Activated T-cell treated with anti-CD3 and anti-CD28 coated beads, Interleukin-2, amount 50 U/mL, for 1 hour (primary cell): ENCODE data around the gene JMJD6.
A peak's percentile ranks its signal among the peaks of the same experiment; 100 is the strongest.
"Not testable (repeated sequence)": the region's sequence is repeated elsewhere in the genome, so short reads cannot be mapped to it uniquely, and the experiment has no call there.

Experiments used
- DNase-seq: peaks from one replicate; pipeline ENCODE4 v3.0.0-alpha.2; 2020

JMJD6 gene

DNA sequence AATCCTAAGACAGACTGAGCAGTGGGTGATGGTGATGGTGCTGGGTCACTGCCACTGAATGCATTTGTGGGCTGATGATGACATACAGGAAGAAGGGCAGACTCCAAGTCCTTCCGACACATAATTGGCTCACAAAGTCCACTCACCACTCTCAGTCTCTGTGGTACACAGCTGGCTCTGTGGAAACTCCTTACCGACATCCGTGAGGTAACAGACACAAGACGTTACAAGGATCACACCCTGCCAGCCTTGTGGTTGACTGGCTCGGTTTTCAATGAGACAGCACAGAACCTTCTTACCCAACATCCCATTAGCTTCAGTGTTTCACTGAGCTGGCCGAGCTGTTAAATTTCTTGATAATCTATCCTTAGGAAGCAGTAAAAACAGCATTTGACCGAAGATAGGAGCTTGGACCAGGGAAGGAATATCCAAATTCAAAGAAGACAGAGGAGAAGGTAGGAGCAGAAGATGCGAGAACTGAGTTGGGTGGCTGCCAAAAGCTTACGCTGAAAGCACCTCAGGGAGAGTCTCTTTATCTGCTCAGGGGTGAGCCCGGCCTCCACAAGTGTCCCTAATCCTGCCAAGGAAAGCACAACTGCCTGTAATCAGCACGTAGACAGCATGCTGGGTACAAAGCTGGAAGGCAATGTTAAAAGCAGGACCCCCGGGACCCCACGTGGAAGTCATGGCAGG is 10.1 kb downstream of the JMJD6 start:
- peak; percentile 53 for DNase-seq

DNA sequence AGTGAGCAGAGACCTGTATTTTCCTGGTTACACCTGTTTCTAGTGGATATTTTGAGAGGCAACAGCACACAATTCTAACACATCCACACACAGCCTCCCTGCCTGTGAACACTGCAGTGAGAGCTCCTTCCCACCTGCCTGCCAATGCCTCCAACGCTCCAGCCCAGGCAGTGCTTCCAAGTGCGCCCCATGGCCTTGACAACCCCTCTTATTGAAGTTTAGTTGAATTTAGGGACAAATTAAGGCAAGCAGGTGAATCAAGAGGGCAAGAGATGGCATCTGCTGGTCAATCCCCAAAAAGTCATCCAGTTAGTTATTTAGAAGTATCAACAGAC is 10.9 kb downstream of the JMJD6 start:
- no peak for DNase-seq

DNA sequence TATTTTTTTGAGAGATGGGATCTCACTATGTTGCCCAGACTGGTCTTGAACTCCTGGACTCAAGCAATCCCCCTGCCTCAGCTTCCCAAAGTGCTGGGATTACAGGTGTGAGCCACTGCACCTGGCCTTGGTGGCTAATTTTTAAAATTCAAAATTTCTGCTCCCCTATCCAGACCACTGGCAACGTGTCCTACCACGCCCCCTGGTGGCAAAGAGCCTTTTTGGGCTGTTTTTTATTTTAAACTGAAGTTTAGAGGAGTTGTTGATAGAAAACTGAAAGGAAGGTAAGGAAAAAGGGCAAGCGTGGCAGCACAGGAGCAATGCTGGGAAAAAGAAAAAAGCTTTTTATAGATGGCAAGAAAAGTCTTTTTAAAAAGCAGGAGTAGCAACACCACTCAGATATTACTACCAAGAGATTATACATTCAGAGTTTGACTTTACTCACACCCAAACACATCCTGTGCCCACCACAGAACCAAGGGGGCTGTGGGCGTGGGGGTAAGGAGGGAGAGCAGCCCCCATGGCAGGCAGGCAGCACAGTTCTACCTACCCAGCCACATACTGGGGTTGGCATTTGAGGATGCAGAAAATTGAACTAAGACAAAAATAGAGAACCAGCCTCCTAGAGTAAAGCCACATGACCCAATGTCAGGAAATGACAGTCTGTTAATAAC is 11.4 kb downstream of the JMJD6 start:
- peak; percentile 77 for DNase-seq

DNA sequence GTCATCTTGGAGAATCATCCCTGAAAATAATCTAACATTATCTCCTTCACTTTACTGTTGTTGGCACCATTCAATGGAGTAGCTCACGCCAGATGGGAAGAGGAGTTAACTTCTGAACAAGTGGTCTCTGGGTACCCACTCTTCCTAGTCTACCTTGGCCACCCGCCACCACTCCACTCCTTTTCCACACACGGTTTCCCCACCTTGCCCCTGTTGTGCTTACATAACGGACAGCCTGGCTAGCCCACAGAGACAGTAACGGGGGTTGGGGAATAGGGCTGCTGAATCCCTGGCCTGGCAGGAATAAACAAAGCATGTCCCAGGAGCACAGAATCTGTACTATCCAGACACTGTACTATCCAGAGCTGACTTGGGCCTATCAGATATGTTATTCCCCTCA is 12.1 kb downstream of the JMJD6 start:
- DNase-seq: no peak

DNA sequence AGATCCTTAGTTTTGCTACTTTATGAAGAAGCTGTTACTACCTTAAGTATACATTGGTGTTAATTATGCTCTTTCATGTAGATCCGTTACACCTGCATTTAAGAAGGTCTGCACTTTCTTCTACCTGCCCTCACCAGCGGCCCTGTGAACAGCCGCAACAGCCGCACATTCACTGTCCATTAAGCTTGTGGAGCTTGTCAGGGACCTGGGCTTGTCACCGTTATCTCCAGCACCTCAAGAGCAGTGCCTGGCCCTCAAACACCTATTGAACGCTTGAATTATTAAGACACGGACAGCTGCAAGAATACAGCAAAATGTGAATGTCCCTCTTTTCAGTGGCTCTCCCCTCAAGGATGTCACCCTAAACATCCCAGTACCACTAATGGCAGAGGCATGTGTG is 12.6 kb downstream of the JMJD6 start:
- no peak for DNase-seq

DNA sequence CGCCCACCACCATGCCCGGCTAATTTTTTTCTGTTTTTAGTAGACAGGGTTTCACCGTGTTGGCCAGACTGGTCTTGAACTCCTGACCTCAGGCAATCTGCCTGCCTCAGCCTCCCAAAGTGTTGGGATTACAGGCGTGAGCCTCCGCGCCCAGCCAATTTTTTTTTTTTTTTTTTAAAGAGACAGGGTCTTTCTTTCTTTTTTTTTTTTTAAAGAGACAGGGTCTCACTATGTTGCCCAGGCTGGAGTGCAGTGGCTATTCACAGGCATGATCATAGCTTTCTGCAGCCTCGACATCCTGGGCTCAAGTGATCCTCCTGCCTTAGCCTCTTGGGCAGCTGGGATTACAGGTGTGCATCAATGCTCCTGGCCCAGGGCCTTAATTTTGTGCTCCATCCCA is 14.1 kb downstream of the JMJD6 start:
- not testable (repeated sequence) for DNase-seq

DNA sequence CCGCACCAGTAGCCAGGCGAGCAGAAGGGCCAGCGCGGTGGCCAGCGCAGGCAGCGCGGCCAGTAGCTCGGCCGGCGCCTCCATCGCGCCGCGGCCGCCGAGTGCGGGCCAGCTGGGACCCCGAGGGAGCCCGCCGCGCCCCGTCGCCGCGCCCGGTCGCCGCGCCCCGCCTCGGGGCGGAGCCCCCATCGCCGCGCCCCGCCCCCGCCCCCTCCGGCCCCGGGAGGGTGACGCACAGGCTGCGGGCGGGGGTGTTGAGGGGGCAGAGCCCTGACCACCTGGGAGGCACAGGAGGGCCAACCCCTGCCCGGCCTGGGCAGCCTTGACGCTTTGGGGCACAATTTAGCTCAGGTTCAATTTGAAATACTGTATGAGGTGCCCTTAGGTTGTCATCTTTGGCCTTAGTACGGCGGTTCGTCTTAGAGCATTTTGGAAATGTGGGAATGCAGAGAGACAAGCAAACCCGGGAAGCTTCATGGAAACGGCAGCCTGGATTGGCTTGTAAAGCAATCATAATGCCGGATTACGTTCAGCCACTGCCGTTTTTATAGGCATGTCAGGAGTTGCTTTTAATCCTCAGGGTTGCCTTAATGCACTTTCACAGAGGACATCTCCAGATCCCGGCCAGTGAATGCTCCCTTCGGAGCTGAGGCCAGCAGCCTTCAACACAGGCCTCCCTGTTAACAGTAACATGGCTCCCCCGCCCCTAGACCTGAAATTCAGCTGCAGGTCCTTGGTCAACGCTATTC is 15.4 kb downstream of the JMJD6 start, which contains the start of gene MXRA7:
Gene MXRA7 (minus strand): TSS at position 103 of the 749 bp plus-strand sequence. CDS start 19 bp downstream, at position 84.
- peak; percentile 75 for DNase-seq

DNA sequence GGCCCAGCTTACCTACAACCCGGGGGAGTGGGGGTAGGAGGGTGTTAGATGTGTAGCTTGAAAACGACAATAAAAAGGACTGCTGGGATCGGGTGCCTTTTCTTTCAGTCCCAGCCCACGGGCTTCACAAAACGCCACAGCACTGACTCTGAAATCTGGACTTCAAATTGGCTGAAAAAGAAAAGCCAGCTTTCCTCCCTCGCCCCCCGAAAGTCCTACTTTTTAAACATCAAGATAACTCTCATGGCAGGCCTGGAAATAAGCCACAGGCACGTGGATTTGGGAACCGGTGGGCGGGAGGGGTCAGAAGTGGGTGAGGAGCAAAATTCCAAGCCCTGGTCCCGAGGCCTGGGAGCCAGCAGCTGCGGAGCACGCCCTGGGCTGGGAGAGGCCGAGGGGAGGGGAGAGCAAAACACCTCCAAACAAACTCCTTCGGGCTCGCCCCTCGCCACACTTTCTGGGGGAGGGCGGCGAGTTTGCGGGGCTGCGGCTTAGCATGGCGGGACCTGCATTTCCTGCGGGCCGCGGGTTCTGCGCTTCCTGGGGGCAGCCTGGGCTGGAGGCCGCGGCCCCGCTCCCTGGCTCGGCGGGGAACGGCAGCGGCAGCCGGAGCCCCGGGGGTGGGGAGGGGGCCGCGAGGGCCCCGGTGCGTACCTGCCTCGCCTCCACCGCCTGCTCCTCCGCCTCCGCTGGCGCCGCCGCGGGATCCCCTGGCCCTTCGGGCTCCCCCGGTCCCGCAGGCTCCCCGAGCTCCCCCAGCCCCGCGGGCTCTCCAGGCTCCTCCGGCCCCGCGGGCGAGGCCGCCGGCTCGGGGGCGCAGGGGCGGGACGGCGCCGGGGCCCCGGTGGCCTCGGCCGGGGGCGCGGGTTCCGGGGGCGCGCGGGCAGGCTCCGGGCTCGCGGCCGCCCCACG is 16.2 kb downstream of the JMJD6 start:
- DNase-seq: not testable (repeated sequence)

DNA sequence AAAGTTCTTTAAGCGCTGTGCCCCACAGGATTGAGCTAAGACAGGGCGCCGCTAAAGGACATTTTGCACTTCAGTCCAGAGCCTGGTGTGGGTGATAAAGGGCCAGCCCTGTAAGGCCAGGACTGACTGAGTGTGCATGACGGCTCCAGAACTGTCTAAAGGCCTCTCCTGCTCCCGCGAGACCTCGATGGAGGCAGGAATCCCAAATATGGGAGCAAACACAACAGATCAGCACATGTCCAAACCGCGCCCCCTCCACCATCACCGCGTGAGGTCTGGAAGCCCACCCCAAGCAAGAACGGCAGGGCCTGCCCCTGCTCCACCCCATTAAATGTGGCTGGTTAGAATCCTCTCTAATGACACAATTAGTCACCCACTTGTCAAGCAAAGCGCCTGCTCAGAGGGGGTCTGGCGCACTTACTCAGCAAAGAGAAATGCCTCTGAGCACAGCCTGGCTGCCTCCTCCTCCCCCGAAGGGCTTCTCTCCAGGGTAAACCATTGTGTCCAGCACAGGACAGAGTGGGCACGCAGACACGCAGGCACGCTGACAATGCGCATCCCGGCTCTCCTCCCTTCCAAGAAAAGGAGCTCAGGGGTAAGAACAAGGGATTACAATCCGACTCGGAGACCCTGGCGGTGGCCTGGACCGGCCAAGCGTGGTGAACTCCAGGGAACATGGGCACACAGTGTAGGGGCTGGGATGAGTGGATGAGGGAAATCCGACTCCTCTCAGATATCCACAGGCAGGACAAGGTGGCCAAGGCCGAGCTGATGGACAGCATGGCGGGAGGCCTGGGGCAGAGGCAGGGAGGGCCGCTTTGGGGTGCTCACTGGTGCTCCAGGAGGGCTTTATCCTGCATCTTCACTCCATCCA is 17.1 kb downstream of the JMJD6 start:
- DNase-seq: no peak

DNA sequence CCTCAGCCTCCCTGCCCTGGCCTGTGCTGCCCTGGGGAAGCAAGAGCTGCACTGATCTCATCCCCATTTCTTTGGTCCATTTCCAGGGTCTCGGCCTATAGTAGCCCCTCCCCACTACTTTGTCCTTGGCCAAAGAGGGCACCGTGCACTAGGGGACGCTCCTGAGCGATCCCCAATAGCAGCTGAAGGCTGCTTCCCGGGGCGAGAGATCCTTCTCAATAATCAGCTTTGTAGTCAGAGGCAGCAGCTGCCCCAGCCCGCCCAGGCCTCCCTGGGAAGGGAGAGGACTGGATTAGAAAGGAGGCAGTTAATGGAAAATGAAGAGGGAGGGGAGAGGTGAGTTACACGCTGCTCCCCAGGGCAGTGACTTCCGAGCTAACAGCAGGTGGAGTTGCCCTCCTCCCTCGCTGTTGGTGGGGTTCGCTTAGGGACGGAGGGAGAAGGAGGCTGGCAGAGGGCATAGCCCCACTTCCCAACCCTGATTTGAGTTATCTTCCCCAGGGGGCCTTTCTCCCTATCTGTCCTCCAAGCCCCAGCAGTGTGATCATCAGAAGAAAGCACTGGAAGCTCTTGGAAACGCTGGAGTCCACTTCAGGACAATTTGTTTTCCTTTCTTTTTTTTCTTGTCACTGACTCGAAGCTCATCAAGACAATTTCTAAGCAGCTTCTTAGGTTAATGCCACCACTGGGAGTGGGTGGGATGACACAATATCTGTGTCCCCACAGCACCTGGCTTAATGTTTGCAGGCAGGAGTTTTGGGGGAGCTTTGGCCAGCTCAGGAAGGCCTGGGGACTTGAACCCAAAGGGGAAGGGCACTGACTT is 18.2 kb downstream of the JMJD6 start:
- DNase-seq: no peak

DNA sequence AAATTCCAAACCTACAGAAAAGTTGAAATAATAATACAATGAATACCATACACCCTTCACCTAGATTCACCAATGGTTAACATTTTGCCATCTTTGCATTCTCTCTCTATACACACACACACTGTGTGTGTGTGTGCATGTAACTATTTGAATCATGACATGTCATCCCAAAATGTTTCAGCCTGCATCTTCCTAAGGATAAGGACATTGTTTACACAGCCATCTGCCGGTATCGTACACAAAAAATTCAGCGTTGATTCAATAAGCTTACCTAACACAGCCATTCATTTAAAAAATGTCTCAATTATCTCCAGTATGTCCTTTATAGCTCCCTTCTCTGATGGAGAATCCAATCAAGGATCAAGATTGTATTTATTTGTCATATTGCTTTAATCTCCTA is 19.6 kb downstream of the JMJD6 start:
- no peak for DNase-seq

DNA sequence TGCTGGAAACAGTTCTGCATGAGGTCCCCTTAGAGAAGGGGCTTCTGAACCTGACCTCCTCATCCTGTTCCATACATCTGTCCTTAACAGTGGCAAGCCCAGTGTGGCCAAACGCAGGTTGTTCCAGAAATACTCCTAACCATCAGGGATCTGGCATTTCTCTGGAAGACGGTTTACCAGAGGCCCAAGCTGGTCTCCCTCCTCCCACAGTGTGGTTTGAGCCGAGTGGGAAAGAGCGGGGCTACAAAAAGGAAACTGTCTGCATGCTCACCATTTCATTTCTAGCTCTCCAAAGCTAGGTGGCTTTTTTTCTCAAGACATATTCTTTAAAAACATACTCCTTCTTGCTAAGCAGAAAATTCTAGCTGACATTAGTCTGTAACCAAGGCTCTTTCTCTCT is 21.6 kb downstream of the JMJD6 start:
- DNase-seq: no peak

DNA sequence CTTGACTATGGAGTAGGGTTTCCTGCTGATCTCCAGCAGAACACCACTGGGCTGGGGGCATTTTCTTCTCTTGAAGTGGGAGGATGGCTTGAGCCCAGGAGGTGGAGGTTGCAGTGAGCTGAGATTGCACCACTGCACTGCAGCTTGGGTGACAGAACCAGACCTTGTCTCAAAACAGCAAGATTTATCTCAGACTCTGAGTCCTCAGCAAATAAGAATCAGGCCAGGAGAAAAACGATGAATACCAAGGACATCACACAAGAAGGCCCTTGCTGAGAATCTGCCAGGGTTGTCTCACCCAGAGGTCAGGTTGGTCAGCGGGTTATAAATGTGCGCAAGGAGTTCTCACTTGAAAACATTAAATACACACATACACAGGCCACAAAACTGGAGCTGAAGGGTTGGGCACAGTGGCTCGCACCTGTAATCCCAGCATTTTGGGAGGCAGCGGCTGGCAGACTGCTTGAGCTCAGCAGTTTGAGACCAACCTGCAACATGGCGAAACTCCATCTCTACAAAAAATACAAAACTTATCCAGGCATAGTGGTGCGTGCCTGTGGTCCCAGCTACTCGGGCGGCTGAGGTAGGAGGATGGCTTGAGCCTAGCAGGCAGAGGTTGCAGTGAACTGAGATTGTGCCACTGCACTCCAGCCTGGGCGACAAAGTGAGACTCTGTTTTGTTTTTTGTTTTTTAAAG is 23.3 kb downstream of the JMJD6 start:
- no peak for DNase-seq

DNA sequence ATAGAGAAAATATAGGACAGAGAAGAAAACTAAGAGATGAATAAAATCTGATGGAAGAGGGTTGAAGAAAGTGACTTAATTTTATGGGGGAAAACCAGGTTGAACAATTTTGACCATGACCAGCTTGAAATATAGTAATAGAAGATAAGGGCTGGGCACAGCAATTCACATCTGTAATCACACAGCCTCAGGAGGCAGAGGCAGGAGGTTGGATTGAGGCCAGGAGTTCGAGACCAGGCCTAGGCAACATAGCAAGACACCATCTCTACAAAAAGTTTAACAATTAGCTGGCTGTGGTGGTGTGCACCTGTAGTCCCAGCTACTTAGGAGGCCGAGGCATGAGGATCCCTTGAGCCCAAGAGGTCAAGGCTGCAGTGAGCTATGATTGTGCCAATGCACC is 24.3 kb downstream of the JMJD6 start:
- DNase-seq: no peak

DNA sequence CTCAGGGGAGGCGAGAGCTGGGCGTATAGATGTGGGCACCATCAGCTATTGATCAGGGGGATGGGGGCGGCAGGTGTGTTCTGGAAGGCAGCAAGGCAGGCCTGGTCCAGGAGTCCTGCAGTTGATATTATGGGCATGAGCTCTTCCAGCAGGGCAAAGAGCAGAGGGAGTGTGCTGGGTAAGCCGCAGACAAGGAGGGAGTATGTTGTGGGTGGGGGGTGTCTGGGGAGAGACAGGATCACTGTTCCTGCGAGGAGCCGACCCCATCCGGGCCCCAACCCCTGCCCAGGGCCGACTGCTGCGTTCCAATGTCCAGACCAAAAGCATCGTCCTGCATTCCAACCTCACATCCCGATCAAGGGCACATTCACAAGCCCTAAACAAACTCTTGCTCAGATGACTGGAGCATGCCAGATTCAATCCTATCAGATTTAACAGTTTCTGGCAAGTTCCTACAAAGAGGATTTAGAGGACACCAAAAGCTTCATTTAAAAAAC is 24.9 kb downstream of the JMJD6 start:
- DNase-seq: no peak

DNA sequence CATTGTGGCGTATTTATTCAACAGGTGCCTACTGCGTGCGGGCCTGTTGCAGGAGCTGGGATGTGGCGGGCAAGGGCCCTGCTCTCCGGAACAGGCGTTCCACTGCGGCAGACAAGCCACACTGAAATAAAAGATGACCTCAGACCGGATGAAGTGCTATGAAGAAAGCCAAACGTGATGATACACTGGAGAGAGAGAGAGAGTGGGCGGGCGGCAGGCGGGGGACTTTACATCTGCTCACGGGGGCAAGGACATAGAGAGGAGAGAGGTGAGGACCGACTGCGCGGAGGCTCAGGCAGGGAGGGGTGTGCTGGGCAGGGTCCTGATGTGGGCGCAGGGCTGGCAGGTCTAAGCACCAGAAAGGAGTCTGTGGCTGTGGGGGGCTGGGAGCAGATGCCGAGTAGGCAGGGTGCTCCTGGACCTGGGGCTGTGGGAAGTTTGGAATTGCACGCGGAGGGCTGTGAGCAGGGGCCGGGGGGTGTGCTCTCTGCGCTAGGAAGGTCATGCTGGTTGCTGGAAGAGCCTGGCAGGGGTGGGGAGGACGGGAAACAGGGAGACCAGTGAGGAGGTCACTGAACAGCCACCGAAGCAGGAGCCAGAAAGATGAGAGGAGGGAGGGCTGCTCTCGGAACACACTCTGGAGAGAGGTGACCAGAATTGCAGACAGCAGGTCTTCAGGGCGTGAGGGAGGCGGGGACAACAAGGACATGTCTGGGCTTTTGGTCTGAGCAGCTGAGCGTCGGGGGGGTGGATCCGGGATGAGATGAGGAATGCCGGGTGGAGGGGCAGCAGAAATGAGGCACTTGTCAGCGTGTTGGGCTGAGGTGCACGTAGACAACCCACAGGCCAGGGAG is 25.6 kb downstream of the JMJD6 start:
- DNase-seq: no peak

DNA sequence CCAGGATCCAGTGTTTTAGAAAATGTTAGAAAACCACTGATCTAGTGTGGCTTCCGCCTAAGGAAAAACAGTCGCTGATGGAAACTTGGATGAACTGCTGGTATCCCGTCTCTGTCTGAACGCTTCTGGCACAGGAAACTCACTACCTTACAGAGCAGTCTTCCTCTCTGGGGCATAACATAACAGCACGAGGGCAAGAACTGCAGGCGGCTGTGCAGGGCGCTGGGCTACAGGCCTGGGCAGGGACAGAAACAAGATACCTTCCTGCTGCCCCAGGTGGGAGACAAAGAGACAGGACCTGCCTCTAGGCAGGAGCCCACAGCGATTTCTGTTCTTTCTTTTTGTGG is 26.2 kb downstream of the JMJD6 start:
- DNase-seq: no peak

DNA sequence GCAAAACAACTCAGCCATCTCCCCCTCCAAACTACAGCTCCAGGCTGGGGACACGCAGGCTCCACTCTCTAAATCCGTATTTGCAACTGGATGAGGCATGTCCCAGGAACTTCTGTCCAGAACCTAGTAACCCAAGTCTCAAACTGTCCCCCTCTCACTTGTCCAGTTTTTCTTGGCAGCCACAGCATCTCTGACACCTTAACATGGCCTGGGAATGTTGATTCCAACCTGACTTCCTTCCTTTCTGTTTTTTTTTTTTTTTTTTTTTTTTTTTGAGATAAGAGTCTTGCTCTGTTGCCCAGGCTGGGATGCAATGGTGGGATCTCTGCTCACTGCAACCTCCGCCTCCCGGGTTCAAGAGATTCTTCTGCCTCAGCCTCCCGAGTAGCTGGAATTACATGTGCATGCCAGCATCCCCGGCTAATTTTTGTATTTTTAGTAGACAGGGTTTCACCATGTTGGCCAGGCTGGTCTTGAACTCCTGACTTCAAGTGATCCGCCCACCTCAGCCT is 27.9 kb downstream of the JMJD6 start:
- not testable (repeated sequence) for DNase-seq
